ENCODE data around the gene AQP4.

Gene AQP4

DNA sequence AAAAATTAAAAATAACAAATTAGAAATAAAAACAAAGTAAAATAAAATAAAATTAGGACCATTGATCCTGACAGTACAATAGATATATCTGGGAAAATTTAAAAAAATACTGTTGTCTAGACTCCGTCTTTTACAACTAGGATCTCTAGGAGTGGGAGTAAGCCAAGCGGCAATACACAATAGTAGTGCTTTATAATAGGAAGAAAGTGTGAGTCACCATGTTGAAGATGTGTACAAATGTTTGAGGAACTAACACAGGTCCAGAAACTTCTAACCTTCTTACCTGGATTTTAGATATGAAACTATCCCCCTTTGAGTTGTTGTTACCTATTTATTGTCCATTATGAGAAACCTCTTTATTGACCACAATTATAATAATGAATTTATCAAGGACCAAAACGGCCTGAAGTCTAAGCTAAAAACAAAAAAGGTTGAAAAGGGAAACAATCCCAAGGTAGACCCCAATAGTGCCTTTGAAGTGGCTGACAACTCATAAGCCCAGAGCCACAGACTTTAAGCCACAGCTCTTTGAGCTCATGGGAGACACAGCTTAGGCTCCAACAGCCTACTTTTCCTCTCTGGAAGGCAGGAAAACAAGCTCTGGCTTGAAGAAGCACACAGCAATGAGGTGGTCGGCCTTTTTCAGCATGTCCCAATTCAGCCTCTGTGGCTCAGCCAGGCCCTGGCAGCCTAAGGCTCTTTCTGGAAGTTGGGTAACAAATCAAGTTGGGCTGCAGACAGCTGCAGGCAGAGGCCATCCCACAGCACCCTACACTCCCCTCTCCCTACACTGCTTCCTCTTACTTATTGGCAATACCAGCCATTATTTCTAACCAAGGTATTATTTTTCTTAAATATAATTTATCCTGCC, 62.9 kb downstream of the AQP4 start:
- no peak for TF ChIP-seq CTCF (IDR thresholded peaks at IDR 0.05; ENCODE audit: insufficient read depth, missing control alignments)
- FAIRE-seq (no peak), DNase-seq (ENCODE audit: insufficient read length, low spot score) (no peak)
